Retina (tissue), 1 donor: ENCODE data around the gene GPR155.

Experiments used
- DNase-seq: peaks from one replicate; pipeline ENCODE4 v3.0.0-alpha.2; 2016

Gene GPR155

DNA sequence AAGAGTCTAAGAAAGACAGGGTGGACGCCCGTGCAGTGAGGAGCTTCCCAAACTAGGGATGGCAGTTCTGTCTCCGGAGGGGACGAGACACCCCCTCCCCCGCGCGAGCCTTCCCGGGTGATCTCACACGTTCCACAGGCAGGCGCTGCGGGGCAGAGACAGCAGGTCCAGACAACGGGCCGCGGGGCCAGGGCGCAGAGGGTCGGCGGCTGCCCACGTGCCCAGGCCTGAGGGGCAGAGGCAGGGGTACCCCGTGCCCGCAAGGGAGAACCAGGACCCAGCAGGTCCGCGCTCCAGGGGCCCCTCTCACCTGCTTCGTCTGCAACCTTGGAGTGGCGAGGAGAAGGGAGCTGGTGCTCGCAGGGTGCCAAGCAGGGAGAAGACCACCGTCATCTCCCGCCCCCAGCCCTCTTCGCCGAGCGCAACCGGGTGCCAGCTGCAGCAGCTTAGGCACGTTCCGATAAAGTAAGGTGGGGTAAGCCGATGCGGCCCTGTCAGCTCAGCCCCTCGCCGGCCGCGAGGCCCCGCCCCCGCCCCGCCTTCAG, at the start of gene GPR155:
TSS of gene GPR155 (minus strand) at position 467 of the 545 bp plus-strand sequence. CDS start 5,073 bp downstream, outside the sequence.
- DNase-seq, result peak; percentile 87

GRCh38 chr2:174535757-174536703, 49.2 kb upstream of the GPR155 start:
- peak; percentile 7 for DNase-seq

DNA sequence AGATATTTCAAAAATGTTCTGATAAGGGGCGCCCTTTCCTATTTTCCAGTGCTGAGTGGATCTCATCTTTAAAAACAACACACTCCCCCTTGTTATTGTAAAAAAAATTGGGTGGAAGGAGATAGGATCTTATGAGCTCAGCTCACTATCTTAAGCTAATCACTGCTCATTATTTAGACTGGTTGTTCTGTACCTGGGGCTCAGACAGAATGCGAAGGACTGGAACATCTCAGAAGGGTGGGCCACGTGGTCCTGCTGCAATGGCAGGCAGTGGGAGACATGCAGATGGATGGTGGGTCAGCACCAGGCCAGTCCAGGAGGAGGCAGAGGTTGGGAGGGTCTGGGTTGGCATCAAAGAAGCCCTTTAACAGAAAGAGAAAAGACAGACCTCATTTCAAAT, 48.3 kb upstream of the GPR155 start:
- peak; percentile 22 for DNase-seq

DNA sequence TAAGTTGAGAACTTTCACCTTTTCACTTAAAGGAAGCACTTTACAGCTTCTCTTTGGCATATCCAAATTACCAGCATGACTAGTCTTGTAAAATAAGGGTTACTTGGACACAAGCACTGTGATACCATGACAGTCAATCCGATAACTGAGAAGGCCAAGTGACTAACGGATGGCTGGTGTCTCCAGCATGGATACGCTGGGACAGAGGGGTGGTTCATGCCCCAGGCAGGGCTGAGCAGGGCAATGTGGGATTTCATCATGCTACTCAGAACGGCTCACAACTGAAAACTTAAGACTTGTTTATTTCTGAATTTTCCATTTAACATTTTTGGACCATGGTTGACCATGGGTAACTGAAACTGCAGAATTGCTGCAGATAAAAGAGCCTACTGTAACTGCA, 43.1 kb upstream of the GPR155 start:
- DNase-seq, result no peak

- DNase-seq, result no peak
These were observed 41.1 kb upstream of the GPR155 start for GRCh38 chr2:174527959-174528358.

GRCh38 chr2:174527101-174527721, 40.4 kb upstream of the GPR155 start:
- no peak for DNase-seq

DNA sequence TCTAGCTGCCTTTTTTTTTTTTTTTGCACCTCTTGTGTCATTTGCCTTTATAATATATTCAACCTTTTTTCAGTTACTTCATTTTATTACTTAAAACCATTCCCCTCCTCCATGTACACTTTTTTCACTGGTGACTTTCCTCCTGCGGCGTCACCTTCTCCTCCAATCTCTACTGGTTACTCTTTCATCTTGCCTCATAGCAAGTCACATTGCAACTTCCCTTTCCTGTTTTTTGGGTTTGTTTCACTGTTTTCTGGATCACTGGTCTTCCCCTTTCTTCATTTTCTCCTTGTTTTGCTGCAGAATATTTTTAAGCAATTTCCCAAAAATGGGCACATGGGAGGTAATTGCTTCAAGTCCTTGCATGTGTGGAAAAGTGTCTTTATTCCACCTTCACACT, 37.7 kb upstream of the GPR155 start:
- no peak for DNase-seq

DNA sequence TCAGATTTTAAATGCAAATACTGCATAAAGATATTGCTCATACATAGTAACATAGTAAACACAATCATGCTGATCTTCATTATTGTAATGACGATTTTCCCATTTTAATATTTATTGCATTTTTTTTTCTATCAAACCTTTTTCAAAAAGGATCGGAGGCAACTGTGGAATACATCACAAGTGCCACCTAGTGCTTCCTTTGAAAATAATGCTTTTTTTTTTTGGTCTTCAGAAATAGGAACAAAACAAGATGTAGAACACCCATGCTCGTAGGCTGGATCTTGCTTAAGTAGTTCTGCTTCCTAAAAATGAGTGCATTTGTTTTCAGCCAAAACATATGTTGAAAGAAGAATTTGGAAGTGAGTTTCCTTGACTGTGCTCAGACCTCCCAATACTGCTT, 35.7 kb upstream of the GPR155 start:
- no peak for DNase-seq

DNA sequence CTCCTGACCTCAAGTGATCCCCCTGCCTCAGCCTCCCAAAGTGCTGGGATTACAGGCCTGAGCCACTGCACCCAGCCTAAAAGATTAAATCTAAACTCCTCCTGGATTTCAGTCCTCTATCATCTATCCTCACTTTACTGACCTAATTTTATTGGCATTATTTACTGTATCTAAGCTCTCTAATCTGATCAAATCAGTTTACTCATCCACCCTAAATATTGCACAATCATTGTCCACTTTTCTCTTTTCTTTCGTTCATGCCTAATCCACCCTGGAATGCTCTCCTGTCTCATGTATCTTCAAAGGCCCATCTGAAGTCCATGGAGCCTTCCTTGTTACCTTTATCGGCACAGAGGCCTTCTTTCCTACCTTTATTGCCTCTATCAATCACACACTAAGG, 31.6 kb upstream of the GPR155 start:
- DNase-seq, result no peak

DNA sequence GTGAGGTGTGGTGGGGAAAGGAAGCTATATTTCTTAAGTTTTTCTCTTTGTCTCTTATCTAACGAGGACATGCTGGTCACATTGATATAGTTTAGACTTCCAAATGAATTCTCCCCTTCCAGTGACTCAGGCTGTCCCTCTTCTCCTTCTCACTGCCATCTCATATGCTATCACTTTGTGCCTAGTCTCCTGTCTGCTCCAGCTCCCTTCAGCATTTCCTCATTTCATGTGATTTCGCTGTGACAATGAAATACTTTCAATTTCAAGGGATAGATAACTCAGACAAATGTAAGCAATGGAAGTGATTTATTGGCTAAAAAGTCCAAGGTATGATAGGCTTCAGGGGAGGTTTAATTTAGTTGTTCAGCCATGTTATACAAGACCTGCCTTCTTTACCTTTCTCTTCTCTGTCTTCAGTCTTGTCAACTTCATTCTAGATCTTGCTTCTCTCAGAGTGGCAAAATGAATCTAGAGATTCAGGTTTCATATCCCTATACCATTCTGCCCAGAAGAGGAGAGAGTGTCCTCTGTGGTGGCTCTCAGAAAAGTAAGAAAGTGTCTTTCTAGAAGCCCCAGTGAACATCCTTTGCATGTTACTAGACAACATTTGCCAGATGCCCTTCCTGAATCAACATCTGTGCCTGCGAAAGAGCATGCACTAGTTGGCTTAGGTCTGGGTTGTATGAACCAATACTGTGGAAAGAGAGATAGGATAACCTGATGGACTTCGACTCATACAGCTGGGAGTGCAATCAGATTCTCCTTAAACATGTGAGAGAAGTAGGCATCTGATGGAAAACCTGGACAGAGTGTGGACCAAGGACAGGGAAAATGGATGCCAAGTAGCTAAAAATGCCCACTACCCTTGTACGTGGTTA, 29.9 kb upstream of the GPR155 start:
- no peak for DNase-seq

DNA sequence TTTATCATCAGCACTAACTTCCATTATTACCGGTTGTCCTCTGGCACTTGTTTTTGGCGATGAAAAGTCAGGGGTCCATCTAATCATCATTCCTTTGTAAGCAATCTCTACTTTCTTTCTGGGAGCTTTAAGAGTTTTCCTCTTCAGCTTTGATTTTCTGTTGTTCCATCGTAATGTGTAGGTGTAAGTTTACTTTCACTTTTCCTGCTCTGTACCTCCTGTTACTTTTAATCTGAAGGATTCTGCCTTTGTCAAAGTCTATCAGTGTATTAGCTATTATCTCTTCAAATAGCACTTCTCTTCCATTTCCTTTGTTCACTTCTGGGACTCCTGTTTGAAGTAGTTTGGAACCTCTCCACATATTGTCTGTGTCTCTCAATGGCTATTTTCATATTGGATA, 25.5 kb upstream of the GPR155 start:
- no peak for DNase-seq

- no peak for DNase-seq
These were observed 24.9 kb upstream of the GPR155 start for GRCh38 chr2:174511580-174512260.

- DNase-seq, result no peak
These were observed 23.9 kb upstream of the GPR155 start for GRCh38 chr2:174510583-174511189.

- no peak for DNase-seq
These were observed 16.5 kb upstream of the GPR155 start for GRCh38 chr2:174503161-174503809.

- no peak for DNase-seq
These were observed 12.5 kb upstream of the GPR155 start for GRCh38 chr2:174499371-174499770.

DNA sequence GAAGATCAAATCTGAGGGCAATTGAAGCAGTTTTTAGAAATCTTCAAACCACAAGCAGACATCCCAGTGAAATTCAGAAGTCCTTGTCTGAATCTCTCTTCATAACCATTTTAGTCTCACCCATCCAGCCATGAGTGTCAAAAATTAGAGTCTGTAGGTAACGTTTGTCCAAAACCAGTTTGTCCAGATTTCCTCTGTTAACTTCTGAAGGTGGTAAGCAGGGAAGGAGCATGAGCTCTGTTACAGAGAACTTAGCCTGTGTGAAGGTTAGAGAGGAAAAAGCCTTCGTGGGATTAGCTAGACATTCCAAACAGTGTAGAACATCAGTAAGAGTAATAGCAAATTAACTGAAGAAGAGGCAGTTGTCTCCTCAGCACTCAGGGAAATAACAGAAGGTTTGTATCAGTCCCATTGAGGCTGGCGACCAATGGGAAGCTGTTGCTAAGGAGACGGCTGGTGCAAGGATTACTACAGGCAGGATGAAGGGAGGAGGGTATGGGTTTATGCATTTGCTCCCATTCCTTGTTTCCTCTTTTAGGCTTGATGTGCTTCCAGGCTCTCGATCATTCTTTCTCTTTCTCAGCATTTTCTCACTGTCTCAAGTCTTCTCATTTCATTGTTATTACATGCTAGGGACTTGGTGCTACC, 8.7 kb upstream of the GPR155 start:
- no peak for DNase-seq

DNA sequence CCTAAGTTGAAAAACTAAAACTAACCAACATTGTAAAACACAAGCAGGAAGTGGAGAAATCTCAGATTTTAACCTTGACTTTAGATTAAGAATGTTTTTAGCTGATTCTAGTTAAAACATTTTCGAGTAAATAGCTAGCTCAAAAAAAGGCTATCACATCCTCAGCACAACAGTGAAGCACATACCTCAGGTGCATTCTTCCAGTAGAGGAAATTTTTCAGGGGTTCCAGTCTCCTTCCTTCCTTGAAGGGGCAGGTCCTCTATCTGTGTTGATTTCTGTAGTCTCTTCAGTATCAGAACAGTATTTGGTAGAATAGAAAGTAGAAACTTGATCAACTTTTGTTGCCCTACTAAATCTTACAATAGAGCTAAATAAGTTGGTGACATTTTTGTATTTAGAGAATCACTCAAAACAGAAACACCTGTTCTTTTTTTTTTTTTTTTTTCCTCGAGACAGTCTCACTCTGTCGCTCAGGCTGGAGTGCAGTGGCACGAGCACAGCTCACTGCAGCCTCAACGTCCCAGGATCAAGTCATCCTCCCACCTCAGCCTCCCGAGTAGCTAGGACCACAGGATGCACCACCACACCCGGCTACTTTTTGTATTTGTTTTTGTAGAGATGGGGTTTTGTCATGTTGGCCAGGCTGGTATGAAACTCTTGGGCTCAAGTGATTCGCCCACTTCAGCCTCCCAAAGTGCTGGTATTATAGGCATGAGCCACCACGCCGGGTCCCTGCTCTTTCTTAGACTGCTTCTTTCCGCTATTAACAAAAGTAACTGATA, 6.9 kb upstream of the GPR155 start:
- DNase-seq, result no peak

GRCh38 chr2:174492963-174493431, 6.2 kb upstream of the GPR155 start:
- no peak for DNase-seq

- no peak for DNase-seq
These were observed 5.1 kb upstream of the GPR155 start for GRCh38 chr2:174491947-174492346.

- no peak for DNase-seq
These were observed 3.2 kb upstream of the GPR155 start for GRCh38 chr2:174490051-174490450.
